ENCODE results near the gene SMLR1.

DNA sequence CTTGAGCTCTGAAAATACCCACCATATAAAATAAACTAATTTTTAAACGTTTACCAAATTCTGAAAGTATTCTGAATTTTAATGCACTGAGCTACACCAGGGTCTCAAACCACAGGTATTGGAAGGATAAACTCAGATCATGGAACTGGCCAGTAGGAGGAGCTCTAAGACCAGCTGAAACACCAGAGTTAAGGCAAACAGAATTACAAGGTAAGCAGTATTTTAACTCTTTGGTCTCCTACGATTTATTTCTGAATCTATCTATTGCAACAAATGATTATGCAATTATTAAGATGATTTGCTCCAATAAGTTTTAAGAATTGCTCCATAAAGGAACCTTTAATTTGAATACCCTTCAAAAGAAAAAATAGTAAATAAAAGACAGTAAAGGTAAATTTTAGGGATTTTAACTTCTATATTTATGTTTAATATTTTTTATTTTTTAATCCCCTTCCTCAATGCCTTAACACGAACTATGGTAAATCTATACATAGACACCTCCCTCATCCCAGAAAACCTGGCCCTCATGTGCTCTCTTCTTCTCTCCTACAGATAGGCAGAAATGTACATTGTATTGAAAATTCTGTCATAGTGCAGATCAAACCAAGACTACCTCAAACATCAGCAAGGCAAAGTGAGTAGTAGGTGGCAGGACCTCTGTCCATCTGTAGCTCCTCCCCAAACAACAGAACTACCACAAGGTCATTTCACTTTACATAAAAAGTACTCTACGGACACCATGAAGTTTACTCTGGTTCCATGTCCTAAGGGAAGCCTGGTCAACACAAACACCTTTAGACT lies 58.4 kb downstream of the SMLR1 start:
- TF ChIP-seq POLR2A (IDR thresholded peaks at IDR 0.05), result no peak
- TF ChIP-seq, protein P1, sequence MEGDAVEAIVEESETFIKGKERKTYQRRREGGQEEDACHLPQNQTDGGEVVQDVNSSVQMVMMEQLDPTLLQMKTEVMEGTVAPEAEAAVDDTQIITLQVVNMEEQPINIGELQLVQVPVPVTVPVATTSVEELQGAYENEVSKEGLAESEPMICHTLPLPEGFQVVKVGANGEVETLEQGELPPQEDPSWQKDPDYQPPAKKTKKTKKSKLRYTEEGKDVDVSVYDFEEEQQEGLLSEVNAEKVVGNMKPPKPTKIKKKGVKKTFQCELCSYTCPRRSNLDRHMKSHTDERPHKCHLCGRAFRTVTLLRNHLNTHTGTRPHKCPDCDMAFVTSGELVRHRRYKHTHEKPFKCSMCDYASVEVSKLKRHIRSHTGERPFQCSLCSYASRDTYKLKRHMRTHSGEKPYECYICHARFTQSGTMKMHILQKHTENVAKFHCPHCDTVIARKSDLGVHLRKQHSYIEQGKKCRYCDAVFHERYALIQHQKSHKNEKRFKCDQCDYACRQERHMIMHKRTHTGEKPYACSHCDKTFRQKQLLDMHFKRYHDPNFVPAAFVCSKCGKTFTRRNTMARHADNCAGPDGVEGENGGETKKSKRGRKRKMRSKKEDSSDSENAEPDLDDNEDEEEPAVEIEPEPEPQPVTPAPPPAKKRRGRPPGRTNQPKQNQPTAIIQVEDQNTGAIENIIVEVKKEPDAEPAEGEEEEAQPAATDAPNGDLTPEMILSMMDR (IDR thresholded peaks at IDR 0.05), result peak; percentile 88 to 95 (median 92)

All from uterus (tissue), 2 donors.